Measurements from ENCODE around the gene TDRD10.

- TF ChIP-seq, protein P1, sequence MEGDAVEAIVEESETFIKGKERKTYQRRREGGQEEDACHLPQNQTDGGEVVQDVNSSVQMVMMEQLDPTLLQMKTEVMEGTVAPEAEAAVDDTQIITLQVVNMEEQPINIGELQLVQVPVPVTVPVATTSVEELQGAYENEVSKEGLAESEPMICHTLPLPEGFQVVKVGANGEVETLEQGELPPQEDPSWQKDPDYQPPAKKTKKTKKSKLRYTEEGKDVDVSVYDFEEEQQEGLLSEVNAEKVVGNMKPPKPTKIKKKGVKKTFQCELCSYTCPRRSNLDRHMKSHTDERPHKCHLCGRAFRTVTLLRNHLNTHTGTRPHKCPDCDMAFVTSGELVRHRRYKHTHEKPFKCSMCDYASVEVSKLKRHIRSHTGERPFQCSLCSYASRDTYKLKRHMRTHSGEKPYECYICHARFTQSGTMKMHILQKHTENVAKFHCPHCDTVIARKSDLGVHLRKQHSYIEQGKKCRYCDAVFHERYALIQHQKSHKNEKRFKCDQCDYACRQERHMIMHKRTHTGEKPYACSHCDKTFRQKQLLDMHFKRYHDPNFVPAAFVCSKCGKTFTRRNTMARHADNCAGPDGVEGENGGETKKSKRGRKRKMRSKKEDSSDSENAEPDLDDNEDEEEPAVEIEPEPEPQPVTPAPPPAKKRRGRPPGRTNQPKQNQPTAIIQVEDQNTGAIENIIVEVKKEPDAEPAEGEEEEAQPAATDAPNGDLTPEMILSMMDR (conservative IDR thresholded peaks at IDR 0.05): no peak
- TF ChIP-seq EZH2 (IDR thresholded peaks at IDR 0.05; ENCODE audit: low read depth): no peak
These were observed 1.5 kb upstream of the TDRD10 start for GRCh38 chr1:154500533-154500932.
